Activated CD8-positive, alpha-beta T cell treated with anti-CD3 and anti-CD28 coated beads, Interleukin-2, amount 10 ng/mL, durations not matched to agents 7 days and 5 days (primary cell): ENCODE measurements around the gene TIMM17B. TPM values are rescaled to one million over a fixed set of nuclear protein-coding genes. Genes with fewer than 3 reads are reported as not detected.

ENCODE experiments used
- ATAC-seq: fragments of 150-1000 bp; cut with Tn5 transposase; one replicate; pipeline ENCODE4 v1.10.0; 2021; ENCODE audit warnings: moderate library complexity
- CTCF ChIA-PET: fragments of 350-600 bp; sonication (Branson Sonifier 250); formaldehyde crosslinking; loops from one replicate; lab custom pipeline; 2021; ENCODE audit warnings: antibody characterized with exemption; lab: Charles Lee
- POLR2A ChIA-PET: fragments of 350-600 bp; sonication (Branson Sonifier 250); formaldehyde crosslinking; loops from one replicate; lab custom pipeline; 2021; ENCODE audit warnings: antibody characterized with exemption; lab: Charles Lee
- DNase-seq: peaks from one replicate; pipeline ENCODE4 v3.0.0-alpha.2; 2020
- H3K27ac Mint-ChIP-seq: one replicate; pipeline ENCODE4 v1.8.0; 2021; ENCODE audit warnings: mild to moderate bottlenecking, mixed read lengths
- H3K27me3 Mint-ChIP-seq: one replicate; pipeline ENCODE4 v1.8.0; 2021; ENCODE audit warnings: low read depth, mixed read lengths
- H3K36me3 Mint-ChIP-seq: one replicate; pipeline ENCODE4 v1.8.0; 2021; ENCODE audit warnings: low read depth, mixed read lengths
- H3K4me1 Mint-ChIP-seq: one replicate; pipeline ENCODE4 v1.8.0; 2021; ENCODE audit warnings: low read depth, mixed read lengths
- H3K4me3 Mint-ChIP-seq: one replicate; pipeline ENCODE4 v1.8.0; 2021; ENCODE audit warnings: mild to moderate bottlenecking, mixed read lengths
- H3K9me3 Mint-ChIP-seq: one replicate; pipeline ENCODE4 v1.8.0; 2022; ENCODE audit warnings: mixed read lengths; ENCODE audit not compliant: insufficient read depth
- total RNA-seq, 2 experiments: library from RNA; stranded (reverse); gene quantifications; one replicate each; pipeline ENCODE4 v1.2.3, GENCODE V29; 2021

Gene TIMM17B
- total RNA-seq, 2 experiments from 2014 or later = 41.6 to 44.1 TPM

DNA sequence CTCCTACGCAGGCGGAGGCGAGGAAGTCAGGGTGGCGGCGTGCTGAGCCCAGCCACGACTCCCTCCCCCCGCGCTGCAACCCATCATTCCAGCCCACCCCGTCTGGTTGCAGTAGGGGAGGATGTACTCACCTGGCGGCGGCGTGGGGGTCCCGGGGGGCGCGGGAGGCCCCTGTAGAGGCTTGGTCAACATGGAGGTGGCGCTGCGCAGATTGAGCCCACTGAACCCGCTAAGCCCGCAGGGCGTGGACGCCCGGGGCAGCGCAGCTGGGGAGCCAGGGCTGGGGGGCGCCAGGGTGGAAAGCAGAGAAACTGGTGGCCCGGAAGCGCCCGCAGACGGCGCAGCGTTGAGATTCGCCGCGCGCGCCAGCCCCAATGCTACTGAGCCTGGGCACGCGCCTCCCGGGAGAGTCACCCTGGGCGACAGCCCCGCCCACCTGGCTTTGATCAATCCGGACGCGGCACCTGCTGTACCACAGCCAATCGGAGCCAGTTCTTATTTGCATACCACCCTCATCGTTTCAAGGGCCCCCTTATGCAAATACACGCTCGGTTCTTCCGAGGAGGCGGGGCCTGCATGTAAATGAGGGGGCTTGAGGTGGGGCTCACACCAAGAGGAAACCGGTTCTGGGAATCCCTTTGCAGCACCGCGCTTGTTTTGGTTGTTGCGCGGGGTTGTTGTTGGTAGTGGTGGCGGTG is 21.2 kb upstream of the TIMM17B start, which contains the start of gene PIM2:
TSS of gene PIM2 (minus strand) at position 382 of the 698 bp plus-strand sequence. CDS start at position 192, 190 bp downstream.
- CTCF ChIA-PET = interaction anchor here (1.7 to 1.8 kb wide), 2 partner anchors 19 to 23 kb away, joined by 7 to 23 read pairs; no protein-coding TSS in a partner anchor
- Mint-ChIP-seq H3K36me3 (peaks cover 45% of the 10 kb centered on the region), H3K4me3 (peak within 1 kb of the TSS; percentile 90), H3K9me3 (no peaks in the 10 kb centered on the region), H3K27me3 (no peaks in the 10 kb centered on the region), H3K4me1 (peaks cover 60% of the 10 kb centered on the region), H3K27ac (peak within 1 kb of the TSS; percentile 89)
- POLR2A ChIA-PET = interaction anchor here (0.6 to 5.2 kb wide), 7 partner anchors 12 to 124 kb away, joined by 3 to 126 read pairs (median 3); partner anchors contain the start of gene TFE3
- ATAC-seq (peak; percentile 78), DNase-seq (peak; percentile 94)

DNA sequence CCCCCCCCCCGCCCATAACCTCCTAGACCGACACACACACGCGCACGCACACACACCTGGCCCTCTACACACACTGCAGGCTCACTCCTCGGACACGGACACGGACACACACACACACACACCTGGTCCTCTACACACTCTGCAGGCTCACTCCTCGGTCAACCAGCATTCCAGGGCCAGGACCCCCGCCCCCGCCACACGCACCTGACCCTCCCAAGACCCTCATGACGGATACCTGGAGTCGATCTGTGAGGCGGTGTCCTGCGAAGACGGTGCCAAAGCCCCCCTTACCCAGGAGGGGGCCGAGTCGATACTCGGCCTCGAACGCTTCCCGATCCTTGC is 20.7 kb upstream of the TIMM17B start:
- no peaks in the 10 kb centered on the region for H3K9me3 Mint-ChIP-seq
- H3K4me1 Mint-ChIP-seq = peaks cover 61% of the 10 kb centered on the region
- ChIA-PET POLR2A (interaction anchor here (5.2 kb wide), 1 partner anchor 20 kb away, joined by 126 read pairs; no protein-coding TSS in a partner anchor), CTCF (no interaction called here)
- peaks cover 47% of the 10 kb centered on the region for H3K36me3 Mint-ChIP-seq
- DNase-seq = no peak
- ATAC-seq = no peak
- H3K4me3 Mint-ChIP-seq = peak overlapping the region; percentile 90
- no peaks in the 10 kb centered on the region for H3K27me3 Mint-ChIP-seq
- peak overlapping the region; percentile 89 for H3K27ac Mint-ChIP-seq

GRCh38 chrX:48917139-48918001 is 19.8 kb upstream of the TIMM17B start:
- peaks cover 66% of the 10 kb centered on the region for H3K4me1 Mint-ChIP-seq

DNA sequence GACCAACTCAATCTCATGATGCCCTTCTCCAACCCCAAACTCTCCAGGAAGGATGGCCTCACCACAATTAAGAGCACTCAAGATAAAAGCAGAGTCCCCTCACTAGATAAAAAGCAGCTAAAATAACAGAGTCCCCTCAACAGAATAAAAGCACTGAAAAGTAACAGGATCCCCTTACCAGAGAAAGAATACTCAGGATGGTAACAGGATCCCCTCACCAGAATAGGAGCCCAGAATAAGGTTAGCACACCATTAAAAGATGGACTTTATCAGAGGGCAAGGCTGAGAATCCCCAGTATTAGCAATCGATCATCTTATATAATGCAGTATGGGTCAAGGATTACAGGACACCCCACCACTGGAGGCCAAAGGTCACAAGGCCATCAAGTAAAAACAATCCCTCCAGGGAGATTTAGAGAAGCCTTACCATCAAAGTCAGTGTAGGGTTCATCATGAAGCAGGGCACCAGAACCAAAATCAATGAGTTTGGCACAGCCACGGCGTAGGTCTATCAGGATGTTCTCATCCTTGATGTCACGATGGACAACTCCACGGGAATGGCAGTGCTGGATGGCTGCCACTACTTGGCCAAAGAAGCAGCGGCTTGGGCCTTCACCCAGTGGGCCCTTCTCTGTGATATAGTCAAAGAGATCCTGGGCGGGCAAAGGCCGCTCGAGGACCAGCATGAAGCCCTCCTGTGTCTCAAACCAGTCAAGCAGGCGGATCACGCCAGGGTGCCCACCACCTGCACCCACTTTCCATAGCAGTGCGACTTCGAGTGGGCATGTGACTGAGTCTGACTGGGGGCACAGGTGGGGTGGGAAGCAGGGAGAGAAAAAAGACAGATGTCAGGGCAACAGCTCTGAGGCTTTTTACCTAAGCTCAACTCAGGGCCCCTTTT is 17.3 kb upstream of the TIMM17B start:
- no peak for DNase-seq

More at GRCh38 chrX:48917139-48918001, 19.8 kb upstream of the TIMM17B start:
- peak overlapping the region; percentile 89 for H3K27ac Mint-ChIP-seq
- no peaks in the 10 kb centered on the region for H3K9me3 Mint-ChIP-seq
- H3K4me3 Mint-ChIP-seq = peak overlapping the region; percentile 90
- H3K27me3 Mint-ChIP-seq = no peaks in the 10 kb centered on the region
- CTCF ChIA-PET = interaction anchor here (0.7 to 1.9 kb wide), 5 partner anchors 19 to 31 kb away, joined by 3 to 6 read pairs (median 6); no protein-coding TSS in a partner anchor
- peak; percentile 48 for ATAC-seq
- DNase-seq = peak; percentile 92
- peaks cover 43% of the 10 kb centered on the region for H3K36me3 Mint-ChIP-seq
- POLR2A ChIA-PET = interaction anchor here (0.5 to 7.1 kb wide), 6 partner anchors 19 to 40 kb away, joined by 3 to 126 read pairs (median 5); partner anchors contain the start of gene OTUD5

DNA sequence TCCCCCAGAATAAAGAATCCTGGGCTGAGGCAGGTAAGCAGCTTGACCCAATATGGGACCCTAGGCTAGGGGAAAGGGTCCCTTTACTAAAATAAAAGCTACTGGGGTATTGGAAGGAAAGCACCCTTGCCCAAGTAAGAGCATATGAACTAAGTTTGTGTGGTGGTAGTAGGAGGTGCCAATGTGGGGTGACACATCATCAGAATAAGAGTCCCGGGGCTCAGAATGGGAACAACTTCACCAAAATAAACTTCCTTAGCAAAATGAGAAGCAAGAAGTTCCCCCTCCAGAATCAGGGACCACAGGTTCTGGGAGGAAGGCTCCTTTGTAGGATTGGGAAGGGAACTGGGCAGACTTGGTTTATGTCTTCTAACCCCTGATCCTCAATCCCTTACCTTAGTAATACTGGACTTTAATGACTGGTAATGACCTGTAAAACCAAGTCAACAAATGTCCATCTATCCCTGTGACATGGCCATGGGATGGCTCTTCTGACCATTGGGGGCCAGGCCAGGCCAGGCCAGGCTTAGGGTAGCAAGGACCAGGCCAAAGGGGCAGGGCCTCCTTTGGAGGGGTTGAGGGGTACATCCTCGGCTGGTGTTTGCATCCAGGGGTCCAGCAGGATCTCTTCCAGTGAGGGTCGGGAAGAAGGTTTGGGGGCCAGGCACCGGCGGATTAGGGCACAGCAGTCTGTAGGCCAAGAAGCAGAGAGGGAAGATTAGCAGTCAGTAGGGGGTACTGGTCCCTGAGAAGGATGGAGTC is 16.2 kb upstream of the TIMM17B start:
- Mint-ChIP-seq H3K36me3 (peaks cover 45% of the 10 kb centered on the region), H3K4me1 (peaks cover 58% of the 10 kb centered on the region), H3K9me3 (no peaks in the 10 kb centered on the region), H3K27me3 (no peaks in the 10 kb centered on the region), H3K27ac (no peak overlapping the region), H3K4me3 (peak overlapping the region; percentile 31)
- ChIA-PET CTCF (interaction anchor here (1.0 kb wide), 1 partner anchor 24 kb away, joined by 3 read pairs; no protein-coding TSS in a partner anchor), POLR2A (interaction anchor here (7.1 kb wide), 1 partner anchor 26 kb away, joined by 93 read pairs; no protein-coding TSS in a partner anchor)
- DNase-seq = no peak
- ATAC-seq = no peak

More for the DNA sequence above, 17.3 kb upstream of the TIMM17B start:
- H3K27me3 Mint-ChIP-seq = no peaks in the 10 kb centered on the region
- ChIA-PET CTCF (interaction anchor here (1.0 to 1.9 kb wide), 5 partner anchors 17 to 34 kb away, joined by 3 to 6 read pairs (median 4); partner anchors contain the start of genes PQBP1 and TIMM17B), POLR2A (interaction anchor here (0.5 to 7.1 kb wide), 5 partner anchors 24 to 1758 kb away, joined by 3 to 93 read pairs (median 3); no protein-coding TSS in a partner anchor)
- H3K27ac Mint-ChIP-seq = peak overlapping the region; percentile 55
- no peak for ATAC-seq
- peaks cover 66% of the 10 kb centered on the region for H3K4me1 Mint-ChIP-seq
- H3K36me3 Mint-ChIP-seq = peaks cover 47% of the 10 kb centered on the region
- H3K9me3 Mint-ChIP-seq = no peaks in the 10 kb centered on the region
- peak overlapping the region; percentile 46 for H3K4me3 Mint-ChIP-seq

DNA sequence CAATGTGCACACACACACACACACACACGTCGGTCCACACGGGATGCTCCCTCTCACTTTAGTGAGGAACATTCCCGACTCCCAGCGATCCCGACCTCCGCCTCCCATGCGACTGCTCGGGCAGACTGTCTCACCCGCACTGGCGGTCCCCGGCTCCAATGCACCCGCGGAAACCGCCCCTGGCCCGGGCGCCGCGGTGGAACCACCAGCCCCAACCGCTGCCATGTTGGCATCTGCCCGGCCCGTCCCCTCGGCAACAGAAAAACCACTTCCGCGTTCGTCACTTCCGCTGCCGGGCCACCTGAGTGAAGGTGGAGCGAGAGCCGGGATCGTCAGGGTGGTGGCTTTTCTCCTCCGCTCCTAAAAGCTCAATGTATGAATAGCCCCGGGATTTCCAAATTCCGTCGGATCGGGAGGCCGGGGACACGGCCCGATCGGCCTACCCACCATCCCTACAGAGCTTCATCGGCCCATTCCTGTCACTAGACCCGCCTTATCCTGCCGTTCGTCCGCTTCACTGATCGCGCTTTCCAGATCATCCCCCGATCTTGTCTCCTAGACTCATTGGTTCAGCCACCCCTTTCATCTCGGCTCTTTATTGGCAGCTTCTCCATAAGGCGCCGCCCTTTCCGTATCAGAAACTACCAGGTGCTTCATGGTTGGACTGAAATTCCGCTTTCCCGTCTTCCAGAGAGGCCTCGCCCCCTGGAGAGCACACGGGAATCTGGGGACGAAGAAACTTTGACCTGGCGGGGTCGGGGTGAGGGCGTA is 14.0 kb upstream of the TIMM17B start, which contains the start of gene SLC35A2:
TSS of gene SLC35A2 (minus strand) at position 235 of the 771 bp plus-strand sequence. CDS start at position 225, 10 bp downstream.
- Mint-ChIP-seq H3K27me3 (no peaks in the 10 kb centered on the region), H3K36me3 (peaks cover 36% of the 10 kb centered on the region), H3K9me3 (no peaks in the 10 kb centered on the region), H3K4me1 (peaks cover 51% of the 10 kb centered on the region), H3K27ac (peak within 1 kb of the TSS; percentile 94), H3K4me3 (peak within 1 kb of the TSS; percentile 89)
- CTCF ChIA-PET = interaction anchor here (0.8 to 2.3 kb wide), 6 partner anchors 20 to 263 kb away, joined by 3 to 10 read pairs (median 4); no protein-coding TSS in a partner anchor
- POLR2A ChIA-PET = interaction anchor here (0.8 to 7.1 kb wide), 12 partner anchors 8 to 280 kb away, joined by 3 to 93 read pairs (median 5); partner anchors contain the start of genes OTUD5, PQBP1 and TIMM17B
- DNase-seq (peak; percentile 91), ATAC-seq (peak; percentile 73)

DNA sequence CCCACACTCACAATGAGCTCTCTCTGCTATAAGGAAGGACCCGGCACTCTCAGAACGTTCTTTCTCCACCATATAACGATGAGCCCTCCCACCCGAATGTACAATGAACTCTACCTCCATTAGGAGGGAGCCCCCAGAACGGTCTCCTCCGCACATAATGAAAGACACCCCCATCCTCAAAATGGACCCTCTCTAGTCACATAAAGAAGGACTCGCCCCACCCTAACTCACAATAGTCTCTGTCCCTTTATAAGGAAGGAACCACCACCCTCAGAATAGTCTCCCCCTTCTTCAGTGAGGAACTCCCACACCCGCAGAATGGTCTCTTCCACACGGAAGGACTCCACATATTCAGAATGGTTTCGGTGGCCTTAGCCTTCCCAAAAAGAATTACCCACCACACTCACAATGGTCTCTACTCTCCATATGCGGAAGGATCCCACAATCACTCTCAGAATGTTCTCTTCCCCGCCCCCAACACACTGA is 13.4 kb upstream of the TIMM17B start:
- H3K9me3 Mint-ChIP-seq = no peaks in the 10 kb centered on the region
- H3K4me1 Mint-ChIP-seq = peaks cover 47% of the 10 kb centered on the region
- POLR2A ChIA-PET = interaction anchor here (1.2 to 7.1 kb wide), 7 partner anchors 8 to 46 kb away, joined by 3 to 93 read pairs (median 5); partner anchors contain the start of gene OTUD5
- DNase-seq (no peak), ATAC-seq (peak; percentile 9)
- H3K4me3 Mint-ChIP-seq = peak overlapping the region; percentile 89
- peaks cover 33% of the 10 kb centered on the region for H3K36me3 Mint-ChIP-seq
- peak overlapping the region; percentile 94 for H3K27ac Mint-ChIP-seq
- CTCF ChIA-PET = interaction anchor here (0.8 to 2.3 kb wide), 6 partner anchors 19 to 262 kb away, joined by 3 to 10 read pairs (median 4); no protein-coding TSS in a partner anchor
- no peaks in the 10 kb centered on the region for H3K27me3 Mint-ChIP-seq

- H3K4me3 Mint-ChIP-seq = no peak overlapping the region
- no peaks in the 10 kb centered on the region for H3K9me3 Mint-ChIP-seq
- H3K4me1 Mint-ChIP-seq = peaks cover 36% of the 10 kb centered on the region
- H3K27me3 Mint-ChIP-seq = no peaks in the 10 kb centered on the region
- ChIA-PET POLR2A (interaction anchor here (1.1 kb wide), 1 partner anchor 48 kb away, joined by 4 read pairs; no protein-coding TSS in a partner anchor), CTCF (interaction anchor here (1.9 kb wide), 1 partner anchor 261 kb away, joined by 6 read pairs; no protein-coding TSS in a partner anchor)
- H3K36me3 Mint-ChIP-seq = peaks cover 24% of the 10 kb centered on the region
- H3K27ac Mint-ChIP-seq = no peak overlapping the region
- ATAC-seq (no peak), DNase-seq (no peak)
Observed at GRCh38 chrX:48909703-48910294, 12.2 kb upstream of the TIMM17B start.

DNA sequence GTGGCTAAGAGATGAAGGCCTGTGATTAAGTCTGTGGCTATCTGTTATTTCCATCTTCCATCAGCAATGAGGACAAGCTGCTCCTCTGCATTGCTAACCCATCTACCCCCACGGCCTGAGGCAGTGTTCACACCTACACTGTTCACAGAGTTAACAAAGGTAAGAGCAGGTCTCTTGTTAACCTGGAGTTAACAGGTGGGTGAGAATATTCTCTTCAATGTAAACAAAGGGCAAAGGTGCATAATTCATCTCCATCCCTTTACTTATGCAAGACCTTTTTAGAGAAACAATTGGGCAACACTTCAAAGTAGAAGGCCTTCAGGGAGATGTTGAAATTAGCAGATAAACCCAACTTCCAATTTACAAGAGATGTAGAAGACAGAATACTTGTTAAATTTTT is 11.0 kb upstream of the TIMM17B start:
- no peaks in the 10 kb centered on the region for H3K27me3 Mint-ChIP-seq
- no peaks in the 10 kb centered on the region for H3K9me3 Mint-ChIP-seq
- POLR2A ChIA-PET = no interaction called here
- H3K4me3 Mint-ChIP-seq = no peak overlapping the region
- DNase-seq (no peak), ATAC-seq (no peak)
- H3K27ac Mint-ChIP-seq = no peak overlapping the region
- CTCF ChIA-PET = no interaction called here
- H3K4me1 Mint-ChIP-seq = peaks cover 24% of the 10 kb centered on the region
- peaks cover 17% of the 10 kb centered on the region for H3K36me3 Mint-ChIP-seq
